ENCODE results near the gene HS3ST4. TPM values are rescaled to one million over a fixed set of nuclear protein-coding genes. Genes with fewer than 3 reads are reported as not detected.
A peak's percentile ranks its signal among the peaks of the same experiment; 100 is the strongest.

Gene HS3ST4
- total and polyA plus RNA-seq, 11 donors = not detected

GRCh38 chr16:26015776-26016175 is 324.0 kb downstream of the HS3ST4 start:
- Histone ChIP-seq H3K36me3 (no peaks in the 10 kb centered on the region), H3K4me1 (no peaks in the 10 kb centered on the region), H3K27ac (no peak overlapping the region), H3K4me3 (no peak overlapping the region), H3K27me3 (peaks cover 0 to 4% (median 0%) of the 10 kb centered on the region in 9 donors), H3K9me3 (peaks cover 0 to 37% (median 19%) of the 10 kb centered on the region in 12 donors)
- 52 to 86% (median 66%) methylated on average over 3 of the region's 3 CpGs for WGBS, 4 donors
- ATAC-seq = no peak
- TF ChIP-seq POLR2A (IDR thresholded peaks at IDR 0.05) = no peak
- TF ChIP-seq, protein P1, sequence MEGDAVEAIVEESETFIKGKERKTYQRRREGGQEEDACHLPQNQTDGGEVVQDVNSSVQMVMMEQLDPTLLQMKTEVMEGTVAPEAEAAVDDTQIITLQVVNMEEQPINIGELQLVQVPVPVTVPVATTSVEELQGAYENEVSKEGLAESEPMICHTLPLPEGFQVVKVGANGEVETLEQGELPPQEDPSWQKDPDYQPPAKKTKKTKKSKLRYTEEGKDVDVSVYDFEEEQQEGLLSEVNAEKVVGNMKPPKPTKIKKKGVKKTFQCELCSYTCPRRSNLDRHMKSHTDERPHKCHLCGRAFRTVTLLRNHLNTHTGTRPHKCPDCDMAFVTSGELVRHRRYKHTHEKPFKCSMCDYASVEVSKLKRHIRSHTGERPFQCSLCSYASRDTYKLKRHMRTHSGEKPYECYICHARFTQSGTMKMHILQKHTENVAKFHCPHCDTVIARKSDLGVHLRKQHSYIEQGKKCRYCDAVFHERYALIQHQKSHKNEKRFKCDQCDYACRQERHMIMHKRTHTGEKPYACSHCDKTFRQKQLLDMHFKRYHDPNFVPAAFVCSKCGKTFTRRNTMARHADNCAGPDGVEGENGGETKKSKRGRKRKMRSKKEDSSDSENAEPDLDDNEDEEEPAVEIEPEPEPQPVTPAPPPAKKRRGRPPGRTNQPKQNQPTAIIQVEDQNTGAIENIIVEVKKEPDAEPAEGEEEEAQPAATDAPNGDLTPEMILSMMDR (IDR thresholded peaks at IDR 0.05) = no peak
- intact Hi-C loops (cut with DNase I) = no loop called here
- no peak for DNase-seq

DNA sequence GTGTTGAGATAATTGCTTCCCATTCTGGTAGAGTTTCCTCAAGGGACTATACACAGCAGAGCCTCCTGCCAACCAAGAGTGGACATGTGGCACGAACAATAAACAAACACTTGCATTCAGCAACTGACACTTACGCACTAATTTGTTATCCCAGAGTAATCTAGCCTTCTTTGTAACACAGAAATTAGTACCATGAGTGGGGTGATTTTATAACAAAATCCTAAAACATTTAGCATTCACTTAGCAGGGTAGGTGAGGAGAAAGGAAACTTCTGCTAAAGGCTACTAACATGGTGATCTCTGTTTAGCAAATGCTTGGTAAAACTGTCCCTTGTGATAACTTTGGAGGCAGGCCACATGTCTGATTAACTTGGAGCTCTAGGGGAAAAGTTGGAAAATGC is 325.2 kb downstream of the HS3ST4 start:
- WGBS, 4 donors = 32 to 54% (median 44%) methylated on average over 2 of the region's 2 CpGs
- peaks cover 0 to 37% (median 19%) of the 10 kb centered on the region in 12 donors for H3K9me3 ChIP-seq
- ATAC-seq (no peak), DNase-seq (no peak)
- peaks cover 0 to 4% (median 0%) of the 10 kb centered on the region in 9 donors for H3K27me3 ChIP-seq
- H3K4me3 ChIP-seq = no peak overlapping the region
- intact Hi-C loops (cut with DNase I) = no loop called here
- no peaks in the 10 kb centered on the region for H3K4me1 ChIP-seq
- H3K36me3 ChIP-seq = no peaks in the 10 kb centered on the region
- no peak overlapping the region for H3K27ac ChIP-seq
- TF ChIP-seq, protein P1 (IDR thresholded peaks at IDR 0.05) = no peak
- no peak for TF ChIP-seq POLR2A (IDR thresholded peaks at IDR 0.05)

- no peaks in the 10 kb centered on the region for H3K4me1 ChIP-seq
- ATAC-seq (no peak), DNase-seq (no peak)
- no peak for TF ChIP-seq POLR2A (IDR thresholded peaks at IDR 0.05)
- TF ChIP-seq, protein P1 (IDR thresholded peaks at IDR 0.05) = no peak
- WGBS, 4 donors = 30 to 34% (median 33%) methylated on average over 12 of the region's 12 CpGs
- H3K36me3 ChIP-seq = no peaks in the 10 kb centered on the region
- H3K4me3 ChIP-seq = no peak overlapping the region
- no peak overlapping the region for H3K27ac ChIP-seq
- H3K27me3 ChIP-seq = peaks cover 0 to 4% (median 0%) of the 10 kb centered on the region in 9 donors
- intact Hi-C loops (cut with DNase I) = loop anchor here in 1 of 10 donors (10.0 kb wide), 1 partner anchor 65 kb away; no protein-coding TSS in a partner anchor
- peaks cover 0 to 30% (median 16%) of the 10 kb centered on the region in 12 donors for H3K9me3 ChIP-seq
Observed at GRCh38 chr16:26019381-26020242, 327.9 kb downstream of the HS3ST4 start.

DNA sequence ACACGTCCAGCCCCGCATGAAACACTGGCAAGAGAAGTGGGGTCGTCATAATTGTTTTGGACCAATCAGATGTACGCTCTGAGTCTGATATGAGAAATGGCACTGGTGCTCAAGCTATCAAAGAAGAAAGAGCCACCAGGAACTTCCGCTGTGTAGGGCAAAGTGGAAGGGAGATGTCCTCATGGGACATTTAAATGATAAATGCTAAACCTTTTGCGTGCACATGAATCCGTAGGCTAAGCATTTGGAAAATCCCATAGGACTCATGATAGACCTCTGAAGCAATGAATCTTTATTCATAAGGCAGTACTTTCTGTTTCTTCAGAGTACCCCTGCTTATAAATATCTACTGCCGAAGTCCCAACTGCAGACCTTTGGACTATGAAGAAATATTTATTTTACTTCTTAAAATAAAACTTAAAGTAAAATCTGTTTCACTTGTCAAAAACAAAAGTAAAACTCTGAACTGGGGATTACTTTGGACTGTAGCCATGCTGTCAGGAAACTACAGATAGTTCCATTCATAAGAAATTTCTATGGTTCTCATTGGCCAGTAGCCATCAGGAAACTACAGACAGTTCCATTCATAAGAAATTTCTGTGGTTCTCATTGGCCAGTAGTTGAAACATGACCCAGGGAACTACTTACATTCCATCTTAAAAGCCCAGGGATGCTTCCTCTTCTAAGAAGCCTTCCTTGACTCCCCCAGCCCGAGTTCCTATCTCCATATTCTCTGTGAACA is 335.1 kb downstream of the HS3ST4 start:
- Histone ChIP-seq H3K4me3 (no peak overlapping the region), H3K36me3 (no peaks in the 10 kb centered on the region), H3K27me3 (peaks cover 0 to 7% (median 0%) of the 10 kb centered on the region in 9 donors), H3K27ac (no peak overlapping the region), H3K4me1 (peaks cover 0 to 3% (median 0%) of the 10 kb centered on the region in 12 donors), H3K9me3 (no peaks in the 10 kb centered on the region)
- intact Hi-C loops (cut with DNase I) = loop anchor here in 1 of 10 donors (10.0 kb wide), 1 partner anchor 58 kb away; no protein-coding TSS in a partner anchor
- ATAC-seq (peak in 1 of 4 donors; percentile 52), DNase-seq (peak in 1 of 5 donors; percentile 8)
- no peak for TF ChIP-seq POLR2A (IDR thresholded peaks at IDR 0.05)
- TF ChIP-seq, protein P1 (IDR thresholded peaks at IDR 0.05) = no peak
- 62 to 72% (median 62%) methylated on average over 9 of the region's 9 CpGs for WGBS, 4 donors
